K562 (cell line): ENCODE measurements around the gene CNIH3. TPM values are rescaled to one million over a fixed set of nuclear protein-coding genes. Genes with fewer than 3 reads are reported as not detected.

Experiments
- ATF1 ChIP-seq, 2 experiments: fragments of 450-650 bp in 1 of 2; IDR thresholded peaks; 2 replicates each; pipeline ENCODE4 v1.6.1; 2016; ENCODE audit warnings: missing compliant biosample characterization in 1 of 2, missing genetic modification characterization in 1 of 2
- CTBP1 ChIP-seq: fragments of 450-650 bp; IDR thresholded peaks from 2 replicates; pipeline ENCODE4 v1.6.1; 2016; ENCODE audit warnings: borderline replicate concordance
- E2F3 ChIP-seq: fragments of 250-450 bp; sonication (Bioruptor Pico); IDR thresholded peaks from 2 replicates; pipeline ENCODE4 v1.4.0; 2020; ENCODE audit warnings: mild to moderate bottlenecking
- JUND ChIP-seq, 2 experiments: IDR thresholded peaks; 2 replicates in 1 of 2; 3 replicates in 1 of 2; pipeline ENCODE4 v1.6.1; 2011; ENCODE audit warnings: borderline replicate concordance in 2 of 2, low read depth in 2 of 2, low read length in 2 of 2, improper control_type of control experiment in 1 of 2, missing biosample characterization in 1 of 2, missing genetic modification characterization in 1 of 2, missing genetic modification reagents in 1 of 2
- NR4A1 ChIP-seq, 2 experiments: fragments of 250-450 bp in 1 of 2; fragments of 450-650 bp in 1 of 2; sonication (Bioruptor Pico) in 1 of 2; IDR thresholded peaks; 2 replicates each; pipeline versions ENCODE4 v1.4.0 to v1.6.1; 2016 to 2020; ENCODE audit warnings: mild to moderate bottlenecking in 2 of 2, missing compliant biosample characterization in 1 of 2, missing genetic modification characterization in 1 of 2, moderate library complexity in 1 of 2
- polyA plus RNA-seq, 8 experiments: library from polyadenylated mRNA; depleted of rRNA in 4 of 8; stranded (reverse) in 5 of 8; unstranded in 3 of 8; fragments of >200 nt; fragmentation: Nextera tagmentation in 2 of 8; fragmentation: Illumina TruSeq in 1 of 8; extraction: Ambion mirVana in 2 of 8; extraction: Trizol in 1 of 8; gene quantifications; 2 replicates each; pipeline versions ENCODE4 v1.2.1 to v1.2.3, GENCODE V29; 2011 to 2014; ENCODE audit warnings: inconsistent platforms in 1 of 8, missing spikeins in 1 of 8
- total RNA-seq, 7 experiments: library from RNA; depleted of rRNA in 6 of 7; stranded (reverse); fragments of >200 nt in 6 of 7; fragmentation: Illumina TruSeq in 2 of 7; extraction: Trizol in 2 of 7; gene quantifications; 2 replicates each; pipeline versions ENCODE4 v1.2.1 to v1.2.3, GENCODE V29; 2011 to 2021; ENCODE audit warnings: low replicate concordance in 1 of 7
- TF ChIP-seq, protein P1 (sequence below): fragments of 450-650 bp; conservative IDR thresholded peaks from 2 replicates; pipeline ENCODE4 v1.6.1; 2016; ENCODE audit warnings: missing genetic modification characterization, low read depth, mild to moderate bottlenecking, missing compliant biosample characterization, moderate library complexity
- TF ChIP-seq, protein P2 (sequence below): fragments of 450-650 bp; formaldehyde crosslinking; IDR thresholded peaks from 2 replicates; pipeline ENCODE4 v1.4.0; 2020; ENCODE audit warnings: mild to moderate bottlenecking, moderate library complexity
- TF ChIP-seq, protein P3 (sequence below): fragments of 250-450 bp; sonication (Bioruptor Pico); IDR thresholded peaks from 2 replicates; pipeline ENCODE4 v1.9.0; 2021; ENCODE audit warnings: mild to moderate bottlenecking, inconsistent platforms

CNIH3 gene
- total and polyA plus RNA-seq, 9 of the 15 experiments (the other 6 are each of a cell fraction or from before 2014, with no cell fraction given) = 0.14 to 1.8 (median 0.79) TPM

DNA sequence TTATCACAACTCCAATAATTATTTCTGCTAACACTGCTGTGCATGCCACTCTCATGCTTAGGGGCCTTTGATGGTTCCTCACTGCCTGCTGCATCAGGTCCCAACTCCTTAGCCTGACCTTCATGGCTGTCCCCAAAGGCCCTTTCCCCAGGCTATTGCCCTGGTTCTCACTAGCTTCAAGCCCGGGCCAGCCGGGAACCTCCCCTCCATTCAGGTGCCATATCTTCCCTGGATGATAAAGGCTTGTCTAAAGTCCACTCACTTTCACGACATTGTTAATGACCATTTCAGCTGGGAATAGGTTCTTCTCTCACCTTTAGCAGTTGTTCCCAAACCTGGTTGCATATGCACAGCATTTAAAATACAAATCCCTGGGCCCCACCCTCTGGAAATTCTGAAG, 95.8 kb downstream of the CNIH3 start (continued):
- TF ChIP-seq NR4A1 (CRISPR knock-in tag; IDR thresholded peaks at IDR 0.05) (no peak), NR4A1 (tag; IDR thresholded peaks at IDR 0.05) (no peak), CTBP1 (no peak), E2F3 (no peak), ATF1 (CRISPR knock-in tag; IDR thresholded peaks at IDR 0.05) (no peak), ATF1 (tag; IDR thresholded peaks at IDR 0.05) (no peak), JUND (IDR thresholded peaks at IDR 0.05; ENCODE audit: borderline replicate concordance, low read depth, low read length) (no peak), JUND (tag; IDR thresholded peaks at IDR 0.05; ENCODE audit: borderline replicate concordance, low read depth, low read length) (no peak)
- TF ChIP-seq, protein P1, sequence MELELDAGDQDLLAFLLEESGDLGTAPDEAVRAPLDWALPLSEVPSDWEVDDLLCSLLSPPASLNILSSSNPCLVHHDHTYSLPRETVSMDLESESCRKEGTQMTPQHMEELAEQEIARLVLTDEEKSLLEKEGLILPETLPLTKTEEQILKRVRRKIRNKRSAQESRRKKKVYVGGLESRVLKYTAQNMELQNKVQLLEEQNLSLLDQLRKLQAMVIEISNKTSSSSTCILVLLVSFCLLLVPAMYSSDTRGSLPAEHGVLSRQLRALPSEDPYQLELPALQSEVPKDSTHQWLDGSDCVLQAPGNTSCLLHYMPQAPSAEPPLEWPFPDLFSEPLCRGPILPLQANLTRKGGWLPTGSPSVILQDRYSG (tag) = no peak
- TF ChIP-seq, protein P2, sequence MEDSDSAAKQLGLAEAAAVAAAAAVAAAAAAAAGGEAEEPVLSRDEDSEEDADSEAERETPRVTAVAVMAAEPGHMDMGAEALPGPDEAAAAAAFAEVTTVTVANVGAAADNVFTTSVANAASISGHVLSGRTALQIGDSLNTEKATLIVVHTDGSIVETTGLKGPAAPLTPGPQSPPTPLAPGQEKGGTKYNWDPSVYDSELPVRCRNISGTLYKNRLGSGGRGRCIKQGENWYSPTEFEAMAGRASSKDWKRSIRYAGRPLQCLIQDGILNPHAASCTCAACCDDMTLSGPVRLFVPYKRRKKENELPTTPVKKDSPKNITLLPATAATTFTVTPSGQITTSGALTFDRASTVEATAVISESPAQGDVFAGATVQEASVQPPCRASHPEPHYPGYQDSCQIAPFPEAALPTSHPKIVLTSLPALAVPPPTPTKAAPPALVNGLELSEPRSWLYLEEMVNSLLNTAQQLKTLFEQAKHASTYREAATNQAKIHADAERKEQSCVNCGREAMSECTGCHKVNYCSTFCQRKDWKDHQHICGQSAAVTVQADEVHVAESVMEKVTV (CRISPR knock-in tag) = no peak
- TF ChIP-seq, protein P3, sequence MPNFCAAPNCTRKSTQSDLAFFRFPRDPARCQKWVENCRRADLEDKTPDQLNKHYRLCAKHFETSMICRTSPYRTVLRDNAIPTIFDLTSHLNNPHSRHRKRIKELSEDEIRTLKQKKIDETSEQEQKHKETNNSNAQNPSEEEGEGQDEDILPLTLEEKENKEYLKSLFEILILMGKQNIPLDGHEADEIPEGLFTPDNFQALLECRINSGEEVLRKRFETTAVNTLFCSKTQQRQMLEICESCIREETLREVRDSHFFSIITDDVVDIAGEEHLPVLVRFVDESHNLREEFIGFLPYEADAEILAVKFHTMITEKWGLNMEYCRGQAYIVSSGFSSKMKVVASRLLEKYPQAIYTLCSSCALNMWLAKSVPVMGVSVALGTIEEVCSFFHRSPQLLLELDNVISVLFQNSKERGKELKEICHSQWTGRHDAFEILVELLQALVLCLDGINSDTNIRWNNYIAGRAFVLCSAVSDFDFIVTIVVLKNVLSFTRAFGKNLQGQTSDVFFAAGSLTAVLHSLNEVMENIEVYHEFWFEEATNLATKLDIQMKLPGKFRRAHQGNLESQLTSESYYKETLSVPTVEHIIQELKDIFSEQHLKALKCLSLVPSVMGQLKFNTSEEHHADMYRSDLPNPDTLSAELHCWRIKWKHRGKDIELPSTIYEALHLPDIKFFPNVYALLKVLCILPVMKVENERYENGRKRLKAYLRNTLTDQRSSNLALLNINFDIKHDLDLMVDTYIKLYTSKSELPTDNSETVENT = no peak
- TF ChIP-seq, all 486 proteins: peak for 0
